Panc1 (cell line): Measurements from ENCODE around the gene LRP1B. TPM values are rescaled to one million over a fixed set of nuclear protein-coding genes. Genes with fewer than 3 reads are reported as not detected.

Experiments
- ATAC-seq: fragments of 200-7000 bp; cut with Tn5 transposase; 2 replicates; pipeline ENCODE4 v1.9.1; 2020; ENCODE audit warnings: mild to moderate bottlenecking, moderate library complexity
- BruUV-seq: library from RNA; stranded (reverse); fragments of 400-500 nt; replicated peaks from 2 replicates; lab custom pipeline; 2021; lab: Mats Ljungman, UMichigan
- CTCF ChIA-PET: fragments of 300-600 bp; sonication (Branson Sonifier 250); formaldehyde crosslinking; loops from one replicate; lab custom pipeline; 2022; ENCODE audit warnings: antibody characterized with exemption; lab: Charles Lee
- POLR2A ChIA-PET: fragments of 300-600 bp; sonication (Branson Sonifier 250); formaldehyde crosslinking; loops from one replicate; lab custom pipeline; 2022; ENCODE audit warnings: antibody characterized with exemption; lab: Charles Lee
- DNase-seq: peaks from one replicate; pipeline ENCODE4 v3.0.0-alpha.2; 2010; ENCODE audit warnings: low read depth, low spot score
- H3K27ac ChIP-seq: 2 replicates; pipeline ENCODE4 v1.5.1; 2011; ENCODE audit warnings: mild to moderate bottlenecking, low read length, inconsistent platforms
- H3K27me3 ChIP-seq: fragments of 200-500 bp; sonication (Bioruptor generic); 2 replicates; pipeline ENCODE4 v1.6.0; 2014; ENCODE audit warnings: low read length, inconsistent platforms; ENCODE audit not compliant: control insufficient read depth, insufficient read depth
- H3K36me3 ChIP-seq: fragments of 200-500 bp; sonication (Bioruptor generic); 2 replicates; pipeline ENCODE4 v1.5.1; 2014; ENCODE audit warnings: inconsistent platforms, mild to moderate bottlenecking, low read length, moderate library complexity; ENCODE audit not compliant: control insufficient read depth, insufficient read depth
- H3K4me1 ChIP-seq: 2 replicates; pipeline ENCODE4 v1.5.1; 2011; ENCODE audit warnings: inconsistent platforms, mild to moderate bottlenecking, low read length, moderate library complexity; ENCODE audit not compliant: control insufficient read depth, insufficient read depth
- H3K4me3 ChIP-seq, 2 experiments: 2 replicates each; pipeline ENCODE4 v1.5.1; 2011 to 2012; ENCODE audit warnings: low read depth in 2 of 2, low read length in 2 of 2, mild to moderate bottlenecking in 2 of 2, inconsistent platforms in 1 of 2, moderate library complexity in 1 of 2
- H3K9me3 ChIP-seq: fragments of 200-500 bp; sonication (Bioruptor generic); 2 replicates; pipeline ENCODE4 v1.5.1; 2014; ENCODE audit warnings: low read depth, mild to moderate bottlenecking, inconsistent platforms, low read length, moderate library complexity; ENCODE audit not compliant: control insufficient read depth, insufficient read depth
- POLR2AphosphoS5 ChIP-seq: IDR thresholded peaks from 2 replicates; pipeline ENCODE4 v1.6.1; 2012; ENCODE audit warnings: mild to moderate bottlenecking, low read depth, low read length, moderate library complexity
- SIN3A ChIP-seq: IDR thresholded peaks from 2 replicates; pipeline ENCODE4 v1.6.1; 2012; ENCODE audit warnings: low read depth, mild to moderate bottlenecking, low read length, moderate library complexity, borderline replicate concordance; ENCODE audit not compliant: insufficient read depth
- TCF7L2 ChIP-seq: IDR thresholded peaks from 2 replicates; pipeline ENCODE4 v1.6.1; 2011; ENCODE audit warnings: mild to moderate bottlenecking, low read depth, low read length, inconsistent platforms
- in situ Hi-C: cut with HindIII; loops from 2 replicates; pipeline ENCODE4 v1.10.0; 2016; ENCODE audit warnings: low sequenced_read_pairs, low pct_unique_long_range_greater_than_20kb
- intact Hi-C: fragments of 100-400 bp; cut with micrococcal nuclease; formaldehyde crosslinking; loops from one replicate; pipeline ENCODE4 v1.10.0; 2022; ENCODE audit not compliant: unreplicated experiment
- total RNA-seq: library from RNA; stranded (reverse); gene quantifications from one replicate; pipeline ENCODE4 v1.2.1, GENCODE V29; 2021; ENCODE audit not compliant: unreplicated experiment
- TF ChIP-seq, protein P1 (sequence below): fragments of 450-650 bp; IDR thresholded peaks from 2 replicates; pipeline ENCODE4 v1.5.1; 2017; ENCODE audit warnings: mild to moderate bottlenecking
- TF ChIP-seq, protein P2 (sequence below), 2 experiments: IDR thresholded peaks; 2 replicates each; pipeline ENCODE4 v1.6.1; 2011 to 2012; ENCODE audit warnings: low read depth in 2 of 2, control low read depth in 1 of 2, low read length in 1 of 2, mild to moderate bottlenecking in 1 of 2, moderate library complexity in 1 of 2; ENCODE audit not compliant: insufficient read depth in 1 of 2

The LRP1B gene
- total RNA-seq, 1 experiment from 2014 or later, result 0.54 TPM

DNA sequence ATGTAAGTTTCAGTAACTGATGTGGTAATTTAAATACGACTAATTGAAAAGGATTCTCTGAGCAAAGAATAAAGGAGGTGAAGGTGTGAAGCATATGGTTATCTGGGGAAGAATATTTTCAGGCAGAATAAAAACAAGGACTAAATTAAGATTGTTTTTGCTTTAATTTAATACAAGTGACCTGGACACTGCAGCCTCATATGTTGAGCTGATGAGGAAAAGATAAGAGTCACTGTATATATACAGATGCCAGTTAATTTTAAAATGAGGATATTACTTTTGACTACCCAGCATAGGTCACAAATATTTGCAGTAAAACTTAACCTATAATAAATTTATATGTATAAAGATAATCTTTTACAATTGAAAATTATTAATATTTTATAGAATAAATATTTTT lies 47.8 kb upstream of the LRP1B start:
- ATAC-seq, result no peak
- Histone ChIP-seq H3K4me1 (no peaks in the 10 kb centered on the region), H3K36me3 (no peaks in the 10 kb centered on the region), H3K4me3 (no peak overlapping the region), H3K9me3 (no peaks in the 10 kb centered on the region), H3K27me3 (no peaks in the 10 kb centered on the region), H3K27ac (no peak overlapping the region)
- no peak for TF ChIP-seq SIN3A
- TF ChIP-seq POLR2AphosphoS5, result no peak
- TF ChIP-seq, protein P1, sequence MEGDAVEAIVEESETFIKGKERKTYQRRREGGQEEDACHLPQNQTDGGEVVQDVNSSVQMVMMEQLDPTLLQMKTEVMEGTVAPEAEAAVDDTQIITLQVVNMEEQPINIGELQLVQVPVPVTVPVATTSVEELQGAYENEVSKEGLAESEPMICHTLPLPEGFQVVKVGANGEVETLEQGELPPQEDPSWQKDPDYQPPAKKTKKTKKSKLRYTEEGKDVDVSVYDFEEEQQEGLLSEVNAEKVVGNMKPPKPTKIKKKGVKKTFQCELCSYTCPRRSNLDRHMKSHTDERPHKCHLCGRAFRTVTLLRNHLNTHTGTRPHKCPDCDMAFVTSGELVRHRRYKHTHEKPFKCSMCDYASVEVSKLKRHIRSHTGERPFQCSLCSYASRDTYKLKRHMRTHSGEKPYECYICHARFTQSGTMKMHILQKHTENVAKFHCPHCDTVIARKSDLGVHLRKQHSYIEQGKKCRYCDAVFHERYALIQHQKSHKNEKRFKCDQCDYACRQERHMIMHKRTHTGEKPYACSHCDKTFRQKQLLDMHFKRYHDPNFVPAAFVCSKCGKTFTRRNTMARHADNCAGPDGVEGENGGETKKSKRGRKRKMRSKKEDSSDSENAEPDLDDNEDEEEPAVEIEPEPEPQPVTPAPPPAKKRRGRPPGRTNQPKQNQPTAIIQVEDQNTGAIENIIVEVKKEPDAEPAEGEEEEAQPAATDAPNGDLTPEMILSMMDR, result no peak
- TF ChIP-seq, protein P2, sequence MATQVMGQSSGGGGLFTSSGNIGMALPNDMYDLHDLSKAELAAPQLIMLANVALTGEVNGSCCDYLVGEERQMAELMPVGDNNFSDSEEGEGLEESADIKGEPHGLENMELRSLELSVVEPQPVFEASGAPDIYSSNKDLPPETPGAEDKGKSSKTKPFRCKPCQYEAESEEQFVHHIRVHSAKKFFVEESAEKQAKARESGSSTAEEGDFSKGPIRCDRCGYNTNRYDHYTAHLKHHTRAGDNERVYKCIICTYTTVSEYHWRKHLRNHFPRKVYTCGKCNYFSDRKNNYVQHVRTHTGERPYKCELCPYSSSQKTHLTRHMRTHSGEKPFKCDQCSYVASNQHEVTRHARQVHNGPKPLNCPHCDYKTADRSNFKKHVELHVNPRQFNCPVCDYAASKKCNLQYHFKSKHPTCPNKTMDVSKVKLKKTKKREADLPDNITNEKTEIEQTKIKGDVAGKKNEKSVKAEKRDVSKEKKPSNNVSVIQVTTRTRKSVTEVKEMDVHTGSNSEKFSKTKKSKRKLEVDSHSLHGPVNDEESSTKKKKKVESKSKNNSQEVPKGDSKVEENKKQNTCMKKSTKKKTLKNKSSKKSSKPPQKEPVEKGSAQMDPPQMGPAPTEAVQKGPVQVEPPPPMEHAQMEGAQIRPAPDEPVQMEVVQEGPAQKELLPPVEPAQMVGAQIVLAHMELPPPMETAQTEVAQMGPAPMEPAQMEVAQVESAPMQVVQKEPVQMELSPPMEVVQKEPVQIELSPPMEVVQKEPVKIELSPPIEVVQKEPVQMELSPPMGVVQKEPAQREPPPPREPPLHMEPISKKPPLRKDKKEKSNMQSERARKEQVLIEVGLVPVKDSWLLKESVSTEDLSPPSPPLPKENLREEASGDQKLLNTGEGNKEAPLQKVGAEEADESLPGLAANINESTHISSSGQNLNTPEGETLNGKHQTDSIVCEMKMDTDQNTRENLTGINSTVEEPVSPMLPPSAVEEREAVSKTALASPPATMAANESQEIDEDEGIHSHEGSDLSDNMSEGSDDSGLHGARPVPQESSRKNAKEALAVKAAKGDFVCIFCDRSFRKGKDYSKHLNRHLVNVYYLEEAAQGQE (IDR thresholded peaks at IDR 0.05; ENCODE audit: insufficient read depth in 1 of 2, low read depth in 2 of 2, low read length in 1 of 2), result no peak
- no peak for TF ChIP-seq TCF7L2
- CTCF ChIA-PET, result no interaction called here
- no peak for DNase-seq
- no TSS peak for BruUV-seq
- in situ Hi-C loops (no loop called here), intact Hi-C loops (no loop called here)
- POLR2A ChIA-PET, result no interaction called here

DNA sequence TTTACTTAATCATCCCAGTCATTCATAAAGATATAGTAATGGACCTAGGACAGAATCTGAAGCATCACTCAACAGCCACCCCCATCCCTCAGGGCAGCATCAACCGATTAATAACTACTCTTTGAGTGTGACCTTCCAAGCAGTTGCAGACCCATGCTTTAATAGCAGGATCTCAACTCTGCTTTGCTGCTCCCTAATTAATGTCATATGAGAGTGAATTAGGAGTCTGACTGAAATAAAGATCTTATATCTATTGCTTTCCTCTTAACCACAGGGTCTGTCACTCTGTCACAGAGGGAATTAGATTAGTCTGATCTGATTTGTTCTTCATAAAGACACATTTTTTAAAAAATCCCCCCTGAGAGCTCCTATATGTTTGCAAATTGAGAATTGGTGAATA lies 46.1 kb upstream of the LRP1B start:
- H3K27me3 ChIP-seq, result no peaks in the 10 kb centered on the region
- no peaks in the 10 kb centered on the region for H3K36me3 ChIP-seq
- ATAC-seq, result no peak
- no peak overlapping the region for H3K4me3 ChIP-seq
- BruUV-seq, result no TSS peak
- in situ Hi-C loops, result no loop called here
- CTCF ChIA-PET, result no interaction called here
- no peaks in the 10 kb centered on the region for H3K4me1 ChIP-seq
- no peak overlapping the region for H3K27ac ChIP-seq
- DNase-seq, result no peak
- intact Hi-C loops, result no loop called here
- POLR2A ChIA-PET, result no interaction called here
- H3K9me3 ChIP-seq, result no peaks in the 10 kb centered on the region
- no peak for TF ChIP-seq POLR2AphosphoS5
- no peak for TF ChIP-seq TCF7L2
- TF ChIP-seq, protein P2 (IDR thresholded peaks at IDR 0.05; ENCODE audit: insufficient read depth in 1 of 2, low read depth in 2 of 2, low read length in 1 of 2), result no peak
- no peak for TF ChIP-seq SIN3A
- TF ChIP-seq, protein P1, result no peak
